HCT116 (cell line): ENCODE measurements around the gene CDH7. TPM values are rescaled to one million over a fixed set of nuclear protein-coding genes. Genes with fewer than 3 reads are reported as not detected.

Experiments used
- ATAC-seq: fragments of 200-7000 bp; cut with Tn5 transposase; 2 replicates; pipeline ENCODE4 v1.9.1; 2020; ENCODE audit warnings: mild to moderate bottlenecking, moderate library complexity
- BruUV-seq: library from RNA; stranded (reverse); fragments of 400-500 nt; replicated peaks from 2 replicates; lab custom pipeline; 2021; lab: Mats Ljungman, UMichigan
- CTCF ChIA-PET: fragments of 300-600 bp; sonication (Branson Sonifier 250); formaldehyde crosslinking; loops from one replicate; lab custom pipeline; 2021; ENCODE audit warnings: antibody characterized with exemption; lab: Charles Lee
- POLR2A ChIA-PET: fragments of 300-600, 350-600 bp; sonication (Branson Sonifier 250); formaldehyde crosslinking; loops from one replicate; lab custom pipeline; 2021; ENCODE audit warnings: antibody characterized with exemption; lab: Charles Lee
- RAD21 ChIA-PET, 2 experiments: fragments of 300-600 bp; sonication (Branson Sonifier 250); formaldehyde crosslinking; loops; one replicate each; lab custom pipeline; 2023; ENCODE audit warnings: low total read pairs in 2 of 2; ENCODE audit not compliant: uncharacterized antibody in 2 of 2, unreplicated experiment in 2 of 2, low non-redundant PET in 1 of 2; lab: Charles Lee
- DNase-seq: peaks from one replicate; pipeline ENCODE4 v3.0.0-alpha.2; 2010; ENCODE audit warnings: low read depth, low spot score
- H2AFZ ChIP-seq: fragments of 200-600 bp; shearing (Covaris generic), sonication (generic); 2 replicates; pipeline ENCODE4 v1.6.1; 2017; ENCODE audit warnings: low read depth, mixed run types, mixed read lengths, antibody characterized with exemption, low read length; ENCODE audit not compliant: poor library complexity, severe bottlenecking
- H3K27ac ChIP-seq: 2 replicates; pipeline ENCODE4 v1.5.1; 2012; ENCODE audit warnings: low read depth, low read length
- H3K27me3 ChIP-seq: fragments of 200-600 bp; sonication (generic); 2 replicates; pipeline ENCODE4 v1.6.1; 2016; ENCODE audit warnings: mixed run types, low read length, mixed read lengths; ENCODE audit not compliant: insufficient read depth
- H3K36me3 ChIP-seq, 2 experiments: fragments of 200-500 bp in 1 of 2; fragments of 200-600 bp in 1 of 2; sonication (Bioruptor generic) in 1 of 2; sonication (generic) in 1 of 2; 2 replicates each; pipeline versions ENCODE4 v1.5.1 to v1.6.1; 2014 to 2016; ENCODE audit warnings: low read length in 2 of 2, inconsistent platforms in 1 of 2, mixed read lengths in 1 of 2, mixed run types in 1 of 2; ENCODE audit not compliant: insufficient read depth in 2 of 2, control insufficient read depth in 1 of 2
- H3K4me1 ChIP-seq, 2 experiments: fragments of 200-600 bp in 1 of 2; sonication (generic) in 1 of 2; 2 replicates each; pipeline versions ENCODE4 v1.5.1 to v1.6.1; 2012 to 2017; ENCODE audit warnings: low read length in 2 of 2, inconsistent platforms in 1 of 2, mild to moderate bottlenecking in 1 of 2, mixed read lengths in 1 of 2, mixed run types in 1 of 2, moderate library complexity in 1 of 2; ENCODE audit not compliant: insufficient read depth in 2 of 2, control insufficient read depth in 1 of 2
- H3K4me2 ChIP-seq: fragments of 200-600 bp; sonication (generic); 2 replicates; pipeline ENCODE4 v1.6.1; 2017; ENCODE audit warnings: mixed run types, low read length, mixed read lengths
- H3K4me3 ChIP-seq, 2 experiments: fragments of 200-600 bp in 1 of 2; sonication (generic) in 1 of 2; replicated peaks in 1 of 2; 2 replicates each; pipeline ENCODE4 v1.5.1; 2011 to 2016; ENCODE audit warnings: low read length in 2 of 2, control low read depth in 1 of 2, low read depth in 1 of 2, mild to moderate bottlenecking in 1 of 2, mixed read lengths in 1 of 2, mixed run types in 1 of 2
- H3K79me2 ChIP-seq: fragments of 200-600 bp; sonication (generic); 2 replicates; pipeline ENCODE4 v1.6.1; 2017; ENCODE audit warnings: mild to moderate bottlenecking, mixed run types, low read length, moderate library complexity, mixed read lengths; ENCODE audit not compliant: insufficient read depth
- H3K9ac ChIP-seq: fragments of 200-600 bp; sonication (generic); 2 replicates; pipeline ENCODE4 v1.6.1; 2016; ENCODE audit warnings: low read length, mixed read lengths
- H3K9me2 ChIP-seq: fragments of 200-600 bp; sonication (generic), shearing (Covaris generic); 2 replicates; pipeline ENCODE4 v1.6.1; 2017; ENCODE audit warnings: mixed run types, mild to moderate bottlenecking, moderate library complexity; ENCODE audit not compliant: insufficient read depth
- H3K9me3 ChIP-seq, 2 experiments: fragments of 200-500 bp in 1 of 2; fragments of 200-600 bp in 1 of 2; sonication (Bioruptor generic) in 1 of 2; sonication (generic) in 1 of 2; 2 replicates each; pipeline ENCODE4 v1.6.1; 2014 to 2017; ENCODE audit warnings: low read length in 2 of 2, mixed read lengths in 2 of 2, inconsistent platforms in 1 of 2, low read depth in 1 of 2, mild to moderate bottlenecking in 1 of 2, mixed run types in 1 of 2, moderate library complexity in 1 of 2; ENCODE audit not compliant: control insufficient read depth in 1 of 2, insufficient read depth in 1 of 2
- H4K20me1 ChIP-seq: fragments of 200-600 bp; sonication (generic), shearing (Covaris generic); 2 replicates; pipeline ENCODE4 v1.6.1; 2017; ENCODE audit warnings: mixed run types, mild to moderate bottlenecking, moderate library complexity; ENCODE audit not compliant: insufficient read depth
- MAX ChIP-seq: IDR thresholded peaks from 2 replicates; pipeline ENCODE4 v1.6.1; 2012
- SRF ChIP-seq: IDR thresholded peaks from 2 replicates; pipeline ENCODE4 v1.6.1; 2012; ENCODE audit warnings: low read depth
- TCF7L2 ChIP-seq: IDR thresholded peaks from 2 replicates; pipeline ENCODE4 v1.7.0; 2011; ENCODE audit warnings: borderline replicate concordance, inconsistent platforms; ENCODE audit not compliant: insufficient read depth, insufficient read length; ENCODE audit errors: extremely low read depth
- intact Hi-C: fragments of 100-400 bp; cut with micrococcal nuclease; formaldehyde crosslinking; loops from 2 replicates; pipeline ENCODE4 v1.10.0; 2022
- total RNA-seq: library from RNA; stranded (reverse); gene quantifications from one replicate; pipeline ENCODE4 v1.2.1, GENCODE V29; 2021; ENCODE audit not compliant: unreplicated experiment

The CDH7 gene
- total RNA-seq, 1 experiment from 2014 or later: not detected

- RAD21 ChIA-PET: no interaction called here
These were observed 150.7 kb downstream of the CDH7 start for GRCh38 chr18:65901522-65901921.

GRCh38 chr18:65906621-65907034 is 155.8 kb downstream of the CDH7 start:
- H3K27ac ChIP-seq: no peak overlapping the region
- ATAC-seq (no peak), DNase-seq (no peak)
- no TSS peak for BruUV-seq
- ChIA-PET CTCF (no interaction called here), RAD21 (no interaction called here), POLR2A (no interaction called here)
- no peaks in the 10 kb centered on the region for H4K20me1 ChIP-seq
- H2AFZ ChIP-seq: no peak overlapping the region
- H3K4me3 ChIP-seq: no peak overlapping the region
- H3K4me2 ChIP-seq: no peak overlapping the region
- TF ChIP-seq TCF7L2 (peak; percentile 74), MAX (no peak)
- H3K79me2 ChIP-seq: no peaks in the 10 kb centered on the region
- no peaks in the 10 kb centered on the region for H3K27me3 ChIP-seq
- intact Hi-C loops: no loop called here
- no peaks in the 10 kb centered on the region for H3K9me2 ChIP-seq
- peaks cover 10 to 24% of the 10 kb centered on the region in 2 experiments; a peak in 2 of 4 replicates for H3K9me3 ChIP-seq
- no peak overlapping the region for H3K9ac ChIP-seq
- H3K36me3 ChIP-seq: no peaks in the 10 kb centered on the region
- no peaks in the 10 kb centered on the region for H3K4me1 ChIP-seq

More at GRCh38 chr18:65901522-65901921, 150.7 kb downstream of the CDH7 start:
- no peak overlapping the region for H3K27ac ChIP-seq
- DNase-seq (no peak), ATAC-seq (no peak)
- CTCF ChIA-PET: no interaction called here
- no peaks in the 10 kb centered on the region for H3K27me3 ChIP-seq
- H2AFZ ChIP-seq: no peak overlapping the region
- H3K4me2 ChIP-seq: no peak overlapping the region
- POLR2A ChIA-PET: no interaction called here
- no peaks in the 10 kb centered on the region for H3K36me3 ChIP-seq
- no peak overlapping the region for H3K9ac ChIP-seq
- TF ChIP-seq SRF: no peak
- H3K79me2 ChIP-seq: no peaks in the 10 kb centered on the region
- intact Hi-C loops: no loop called here
- no TSS peak for BruUV-seq
- H3K4me3 ChIP-seq: no peak overlapping the region
- H3K9me2 ChIP-seq: no peaks in the 10 kb centered on the region
- peaks cover 19 to 32% of the 10 kb centered on the region in 2 experiments; a peak in 3 of 4 replicates for H3K9me3 ChIP-seq
- no peaks in the 10 kb centered on the region for H3K4me1 ChIP-seq
- no peaks in the 10 kb centered on the region for H4K20me1 ChIP-seq
